Islet precursor cell (in vitro differentiated cells): ENCODE measurements around the gene IKZF3.
A peak's percentile ranks its signal among the peaks of the same experiment; 100 is the strongest.
"Not testable (repeated sequence)": the region's sequence is repeated elsewhere in the genome, so short reads cannot be mapped to it uniquely, and the experiment has no call there.

ENCODE experiments used
- DNase-seq: peaks from one replicate; pipeline ENCODE4 v3.0.0-alpha.2; 2018

The IKZF3 gene

DNA sequence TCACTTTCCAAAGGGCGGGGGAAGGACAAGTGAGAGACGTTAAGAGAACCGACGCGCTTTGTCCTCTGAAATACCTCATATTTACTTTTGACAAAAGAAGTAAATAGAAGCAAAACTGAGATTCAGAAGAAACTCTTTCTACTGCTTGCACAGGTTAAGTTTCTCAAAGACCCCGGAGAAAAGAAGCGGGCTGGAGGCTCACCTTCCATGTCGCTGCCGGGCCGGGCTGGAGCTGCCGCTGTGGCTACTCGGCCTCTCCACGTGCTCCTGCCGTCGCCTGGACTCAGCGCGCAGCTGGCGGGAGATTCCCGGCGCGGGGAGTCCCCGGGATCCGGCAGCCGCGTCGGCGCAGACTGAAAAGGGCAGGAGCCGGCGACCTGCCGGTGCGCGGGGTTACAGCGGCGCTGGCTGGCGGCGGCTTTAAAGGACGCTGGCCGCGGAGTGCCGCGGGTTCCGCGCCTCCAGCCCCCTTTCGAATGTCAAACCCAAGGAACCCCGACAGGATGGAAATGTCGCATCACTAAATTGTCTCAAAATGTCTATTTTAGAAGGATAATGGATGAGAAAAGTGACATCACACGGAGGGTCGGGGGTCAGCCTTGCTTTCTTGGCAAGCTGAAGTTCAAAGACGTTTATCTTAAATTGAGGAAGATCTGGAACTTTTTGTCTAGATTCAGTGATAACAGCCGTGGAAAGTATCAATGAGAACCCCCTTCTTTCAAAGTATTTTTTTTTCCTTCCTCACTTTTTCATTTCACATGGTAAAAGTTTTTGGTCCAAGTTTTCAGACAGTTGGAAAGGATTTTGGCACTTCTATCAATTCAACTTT, at the start of gene IKZF3:
Gene IKZF3, minus strand, starts transcription at position 395 of the 829 bp plus-strand sequence. Its CDS starts 186 bp downstream, at position 209.
- DNase-seq: peak; percentile 87

DNA sequence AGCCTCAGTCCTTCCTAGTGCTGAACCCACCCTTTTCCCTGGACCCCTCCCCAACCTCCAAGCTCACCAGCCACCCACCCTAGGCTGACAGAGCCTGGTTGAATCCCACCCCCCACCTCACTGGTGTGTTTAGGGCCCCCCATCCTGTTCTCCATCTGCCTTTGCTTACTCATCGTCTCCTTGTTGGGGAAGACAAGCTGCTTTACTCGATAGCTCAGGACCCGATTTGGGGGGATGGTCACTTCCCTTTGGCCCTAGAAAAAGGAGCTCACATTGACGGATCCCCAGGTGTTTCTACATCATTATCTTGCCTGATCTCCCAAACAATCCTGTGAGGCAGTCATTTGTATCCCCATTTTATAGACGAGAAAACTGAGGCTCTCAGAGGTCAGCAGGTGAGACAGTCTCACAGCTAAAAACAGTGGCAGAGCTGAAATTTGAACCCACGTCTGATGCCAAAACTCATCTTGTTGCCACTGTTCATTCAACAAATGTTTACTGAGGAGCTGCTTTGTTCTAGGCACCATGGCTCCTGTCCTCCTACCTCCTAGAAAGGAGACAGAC, 44.8 kb upstream of the IKZF3 start:
- DNase-seq: no peak

DNA sequence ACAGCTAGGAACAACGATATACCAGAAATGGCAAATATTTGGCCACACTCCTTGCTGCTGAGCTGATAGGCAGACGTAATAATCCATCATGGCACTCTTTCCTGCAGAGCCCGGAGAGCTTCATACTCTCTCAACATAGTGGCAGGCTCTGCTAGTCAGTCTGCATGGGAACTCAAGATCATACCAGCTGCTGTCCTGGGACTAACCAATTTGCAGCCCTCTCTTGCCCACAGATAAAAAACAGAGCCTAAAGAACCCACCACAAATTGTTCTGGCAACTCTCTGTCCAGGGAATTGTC, 40.8 kb upstream of the IKZF3 start:
- DNase-seq: no peak

DNA sequence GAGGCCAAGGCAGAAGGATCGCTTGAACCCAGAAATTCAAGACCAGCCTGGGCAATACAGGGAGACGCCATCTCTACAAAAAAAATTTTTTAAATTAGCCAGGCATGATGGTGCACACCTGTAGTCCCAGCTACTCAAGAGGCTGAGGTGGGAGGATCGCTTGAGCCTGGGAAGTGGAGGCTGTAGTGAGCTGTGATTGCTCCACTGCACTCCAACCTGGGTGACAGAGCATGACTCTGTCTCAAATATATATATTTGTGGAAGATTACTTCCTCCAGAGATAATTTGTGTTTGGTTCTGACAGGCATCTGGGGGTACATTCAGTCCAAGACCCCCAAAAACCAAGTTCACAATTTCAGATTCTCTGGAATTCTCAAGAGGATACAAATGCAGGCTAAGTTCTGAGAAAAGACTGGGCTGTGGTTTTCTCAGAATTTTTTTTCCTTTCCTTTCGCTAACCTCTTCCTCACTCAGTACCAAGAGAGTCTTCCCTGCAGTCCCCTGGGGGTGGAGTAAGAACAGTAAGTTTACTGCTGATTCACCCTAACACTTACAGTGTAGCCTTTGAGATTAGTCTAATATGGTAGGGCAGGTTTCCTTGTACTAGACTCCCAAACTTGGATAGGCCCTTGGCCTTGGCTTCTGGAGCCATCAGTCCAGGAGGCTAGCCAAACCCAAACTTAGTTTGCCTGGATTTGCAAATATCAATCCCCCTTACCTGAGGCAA, 39.2 kb upstream of the IKZF3 start:
- no peak for DNase-seq

DNA sequence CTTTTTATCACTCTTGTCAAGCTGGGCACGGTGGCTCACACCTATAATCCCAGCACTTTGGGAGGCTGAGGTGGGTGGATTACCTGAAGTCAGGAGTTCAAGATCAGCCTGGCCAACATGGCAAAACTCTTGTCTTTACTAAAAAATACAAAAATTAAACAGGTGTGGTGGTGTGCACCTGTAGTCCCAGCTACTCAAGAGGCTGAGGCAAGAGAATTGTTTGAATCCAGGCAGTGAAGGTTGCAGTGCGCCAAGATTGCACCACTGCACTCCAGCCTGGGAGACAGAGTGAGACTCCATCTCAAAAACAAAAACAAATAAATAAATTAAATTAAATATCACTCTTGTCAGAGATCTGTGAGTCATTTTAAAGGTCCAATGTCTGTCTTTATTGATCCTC, 37.9 kb upstream of the IKZF3 start:
- DNase-seq: not testable (repeated sequence)

DNA sequence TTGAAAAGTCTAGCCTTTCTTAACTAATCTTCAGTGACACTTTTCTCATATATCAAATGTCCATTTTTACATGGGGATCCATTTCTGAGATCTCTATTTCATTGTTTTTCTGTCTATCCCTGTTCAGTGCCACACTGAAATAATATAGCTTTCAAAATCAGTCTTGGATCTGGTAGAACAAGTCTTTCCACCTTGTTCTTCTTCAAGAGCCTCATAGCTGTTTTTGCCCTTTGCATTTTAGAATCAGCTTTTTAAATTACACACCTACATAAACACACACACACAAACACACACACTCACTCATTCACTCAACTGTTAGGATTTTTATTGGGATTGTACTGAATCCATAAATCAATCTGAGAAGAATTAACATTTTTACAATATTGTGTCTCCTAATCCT, 35.1 kb upstream of the IKZF3 start:
- DNase-seq: no peak

DNA sequence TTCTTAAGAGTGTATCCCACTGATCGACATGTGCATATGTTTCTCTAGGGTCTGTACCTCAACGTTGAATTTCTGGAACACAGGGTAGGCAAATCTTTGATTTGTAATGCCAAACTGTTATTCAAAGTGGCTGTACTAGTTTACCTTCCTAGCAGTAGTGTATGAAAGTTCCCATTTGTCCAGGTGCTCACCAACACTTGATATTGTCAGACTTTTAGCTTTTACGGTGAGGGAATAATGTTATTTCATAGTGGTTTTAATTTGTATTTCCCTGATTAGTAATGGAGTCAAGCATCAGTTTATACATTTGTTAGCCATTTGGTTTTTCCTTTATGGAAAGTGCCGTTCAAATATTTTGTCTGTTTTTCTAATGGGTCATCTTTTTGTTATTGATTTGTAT, 34.0 kb upstream of the IKZF3 start:
- no peak for DNase-seq

DNA sequence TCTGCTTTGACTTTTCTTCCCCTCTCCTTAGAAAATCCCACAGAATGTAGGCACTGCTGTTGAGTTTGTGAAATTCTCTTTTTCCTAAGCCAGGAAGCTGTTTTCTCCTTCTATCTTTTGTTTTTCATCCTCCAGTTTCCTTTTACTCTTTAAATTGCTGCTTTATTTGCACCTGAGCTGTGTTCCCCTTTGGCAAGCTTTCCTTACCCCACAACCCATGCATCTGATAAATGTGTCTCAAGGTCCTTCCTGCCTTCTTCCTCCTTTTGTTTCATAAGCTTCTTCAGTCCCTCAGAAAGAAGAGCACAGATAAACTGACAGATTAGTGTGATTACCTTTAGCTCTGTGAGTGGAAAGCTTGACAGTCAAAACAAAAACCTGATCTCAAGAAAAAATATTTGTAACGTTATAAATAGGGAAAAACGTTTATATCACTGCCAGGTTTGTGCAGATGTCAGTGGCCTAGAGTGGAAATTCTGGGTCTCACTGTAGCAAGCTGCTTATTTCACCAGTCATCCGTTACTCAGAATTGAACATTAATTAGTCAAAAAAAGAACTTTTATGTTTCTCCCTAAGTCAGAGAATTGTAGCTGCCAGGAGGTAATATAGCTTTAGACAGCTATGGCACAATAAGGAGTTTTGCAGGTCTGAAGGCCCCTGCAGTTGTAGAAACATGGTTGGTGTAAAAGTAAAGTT, 30.7 kb upstream of the IKZF3 start:
- DNase-seq: no peak

DNA sequence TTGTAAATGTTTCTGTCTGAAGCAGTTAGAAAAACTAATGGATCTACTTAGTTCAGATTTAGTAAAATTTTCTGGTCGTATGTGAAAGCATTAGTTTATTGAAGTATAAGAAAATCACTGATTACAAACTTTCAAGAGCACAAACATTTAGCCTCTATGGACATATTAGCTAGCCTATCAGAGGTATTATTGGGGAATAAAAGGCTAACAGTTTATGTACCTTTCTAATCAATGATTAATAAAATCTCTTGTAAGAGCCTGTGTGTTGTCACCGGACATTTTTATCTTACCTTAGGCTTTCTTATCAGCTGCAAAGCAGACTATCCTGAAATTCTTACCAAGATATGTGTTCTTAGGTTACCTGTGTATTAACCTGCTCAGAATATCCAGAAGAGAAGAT, 25.1 kb upstream of the IKZF3 start:
- DNase-seq: no peak

DNA sequence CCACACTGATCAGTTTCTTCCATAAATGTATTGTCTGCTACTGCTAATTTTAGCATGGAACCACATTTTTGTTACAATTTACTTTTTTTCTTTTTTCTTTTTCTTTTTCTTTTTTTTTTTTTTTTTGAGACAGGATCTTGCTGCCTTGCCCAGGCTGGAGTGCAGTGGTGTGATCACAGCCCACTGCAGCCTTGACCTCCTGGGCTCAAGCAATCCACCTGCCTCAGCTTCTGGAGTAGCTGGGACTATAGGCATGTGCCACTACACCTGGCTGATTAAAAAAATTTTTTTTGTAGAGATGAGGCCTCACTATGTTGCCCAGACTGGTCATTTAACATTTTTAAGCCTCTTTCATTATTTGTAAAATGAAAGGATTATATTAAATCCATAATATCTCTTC, 23.0 kb upstream of the IKZF3 start:
- no peak for DNase-seq

DNA sequence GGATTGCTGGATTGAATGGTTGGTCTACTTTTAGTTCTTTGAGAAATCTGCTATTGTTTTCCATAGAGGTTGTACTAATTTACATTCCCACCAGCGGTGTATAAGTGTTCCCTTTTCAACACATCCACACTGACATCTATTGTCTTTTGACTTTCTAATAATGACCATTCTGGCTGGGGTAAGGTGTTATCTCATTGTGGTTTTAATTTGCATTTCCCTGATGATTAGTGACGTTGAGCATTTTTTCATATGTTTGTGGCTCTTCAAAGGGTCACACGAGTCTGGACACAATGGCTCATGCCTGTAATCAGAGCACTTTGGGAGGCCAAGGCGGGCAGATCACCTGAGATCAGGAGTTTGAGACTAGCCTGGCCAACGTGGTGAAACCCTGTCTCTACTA, 22.0 kb upstream of the IKZF3 start:
- not testable (repeated sequence) for DNase-seq

DNA sequence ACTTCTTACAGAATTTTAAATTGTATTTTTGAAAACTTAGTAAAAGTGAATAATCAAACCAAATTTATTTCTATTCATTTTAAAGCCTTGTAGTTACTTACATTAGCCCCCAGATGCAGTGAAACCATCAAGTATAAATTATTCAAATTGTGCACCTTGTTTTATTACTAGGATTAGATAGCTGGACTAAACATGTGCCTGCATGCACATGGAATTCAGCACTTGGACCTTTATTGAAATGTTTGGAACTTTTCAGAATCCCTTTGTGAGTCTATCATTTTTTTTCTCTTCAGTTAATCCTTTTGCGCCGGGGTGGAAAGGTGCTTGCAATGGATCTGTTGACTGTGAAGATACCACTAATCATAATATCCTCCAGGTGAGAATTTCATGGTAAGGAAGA, 8.6 kb upstream of the IKZF3 start:
- no peak for DNase-seq

DNA sequence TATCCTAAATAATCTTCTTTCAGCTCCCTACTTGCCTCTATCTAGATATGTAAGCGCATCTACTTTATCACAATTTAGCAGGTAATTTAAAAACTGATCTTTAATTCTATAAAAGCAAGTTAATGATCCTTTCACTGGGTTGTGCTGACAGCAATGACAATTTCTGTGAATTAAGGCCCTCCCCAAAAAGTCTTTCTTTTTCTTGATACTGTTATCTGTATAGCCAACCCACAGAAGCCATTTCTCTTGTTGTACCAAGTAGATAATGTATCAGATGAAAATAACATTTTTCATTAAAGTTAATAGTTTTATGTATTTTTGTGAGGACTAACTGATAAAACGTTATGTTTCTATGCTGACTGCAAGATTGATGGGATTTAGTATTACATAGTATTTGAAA, 7.7 kb upstream of the IKZF3 start:
- DNase-seq: no peak

DNA sequence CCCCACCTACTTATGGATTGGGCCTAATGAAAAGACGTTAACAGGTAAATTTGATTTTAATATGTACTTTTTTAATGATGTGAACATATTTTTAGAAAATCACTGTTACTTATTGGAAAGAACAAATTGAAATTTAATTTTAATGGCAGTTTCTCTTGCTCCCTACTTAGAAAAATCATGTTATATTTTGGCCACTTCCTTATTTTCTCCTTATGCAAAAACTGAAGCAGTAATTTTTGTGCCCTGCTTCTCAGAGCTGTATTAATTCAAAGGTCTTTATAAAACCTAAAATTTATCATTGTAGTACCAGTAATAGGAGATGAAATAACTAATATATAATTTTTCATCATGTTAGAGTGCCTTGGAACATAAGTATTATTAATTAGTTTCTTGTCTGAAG, 6.7 kb upstream of the IKZF3 start:
- no peak for DNase-seq

DNA sequence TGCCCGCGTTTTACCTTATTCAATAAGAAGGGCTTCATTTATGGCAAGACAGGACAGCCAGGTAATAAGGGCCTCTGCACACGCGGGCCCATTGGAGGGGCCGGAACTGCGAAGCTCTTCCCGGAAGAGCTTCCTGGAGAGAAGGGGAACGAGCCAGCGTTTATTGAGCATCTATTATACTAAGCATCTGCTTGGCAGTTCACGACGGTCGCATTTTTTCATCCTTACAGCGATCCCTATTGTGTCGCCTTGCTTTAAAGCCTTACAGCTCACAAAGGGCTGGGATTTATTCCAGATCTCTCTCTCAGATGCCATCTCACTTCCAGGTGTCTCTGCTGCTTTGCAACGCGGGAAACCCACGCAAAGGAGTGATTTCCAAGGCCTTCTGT, 4.4 kb upstream of the IKZF3 start:
- no peak for DNase-seq

DNA sequence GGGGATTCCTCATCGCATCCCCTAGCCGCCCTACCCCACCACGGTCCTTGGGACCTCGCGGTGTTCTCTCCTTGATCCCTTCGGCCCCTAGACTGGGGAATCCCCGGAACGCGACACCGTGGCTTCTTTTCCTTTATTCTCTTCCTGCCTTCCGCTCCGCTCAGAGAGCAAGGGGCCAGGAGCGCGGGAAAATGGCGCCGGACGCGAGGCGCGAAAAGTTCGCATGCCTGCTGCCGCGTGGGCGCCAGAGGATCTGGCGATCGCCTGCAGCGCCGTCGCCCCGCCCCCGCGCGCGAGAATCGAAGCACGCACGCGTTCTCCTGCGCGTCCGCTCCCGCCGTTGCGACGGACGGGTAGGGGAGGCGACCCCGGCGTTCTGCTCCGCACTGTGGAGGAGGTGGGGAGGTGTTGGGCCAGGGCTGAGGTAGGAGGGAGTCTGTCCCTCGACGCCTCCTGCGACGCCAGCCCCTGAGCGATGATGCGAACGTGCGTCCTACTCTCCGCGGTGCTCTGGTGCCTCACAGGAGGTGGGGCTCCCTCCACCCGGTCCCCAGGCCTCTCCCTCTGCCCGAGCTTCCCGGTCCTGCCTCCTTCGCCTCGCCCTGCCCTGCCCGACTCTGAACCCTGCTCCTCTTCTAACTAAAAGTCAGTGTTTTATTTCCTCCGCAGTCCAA, 3.9 kb upstream of the IKZF3 start, which contains the start of gene ZPBP2:
Gene ZPBP2, plus strand, starts transcription at position 323 of the 674 bp plus-strand sequence. Its CDS starts 153 bp downstream, at position 476.
- DNase-seq: no peak

DNA sequence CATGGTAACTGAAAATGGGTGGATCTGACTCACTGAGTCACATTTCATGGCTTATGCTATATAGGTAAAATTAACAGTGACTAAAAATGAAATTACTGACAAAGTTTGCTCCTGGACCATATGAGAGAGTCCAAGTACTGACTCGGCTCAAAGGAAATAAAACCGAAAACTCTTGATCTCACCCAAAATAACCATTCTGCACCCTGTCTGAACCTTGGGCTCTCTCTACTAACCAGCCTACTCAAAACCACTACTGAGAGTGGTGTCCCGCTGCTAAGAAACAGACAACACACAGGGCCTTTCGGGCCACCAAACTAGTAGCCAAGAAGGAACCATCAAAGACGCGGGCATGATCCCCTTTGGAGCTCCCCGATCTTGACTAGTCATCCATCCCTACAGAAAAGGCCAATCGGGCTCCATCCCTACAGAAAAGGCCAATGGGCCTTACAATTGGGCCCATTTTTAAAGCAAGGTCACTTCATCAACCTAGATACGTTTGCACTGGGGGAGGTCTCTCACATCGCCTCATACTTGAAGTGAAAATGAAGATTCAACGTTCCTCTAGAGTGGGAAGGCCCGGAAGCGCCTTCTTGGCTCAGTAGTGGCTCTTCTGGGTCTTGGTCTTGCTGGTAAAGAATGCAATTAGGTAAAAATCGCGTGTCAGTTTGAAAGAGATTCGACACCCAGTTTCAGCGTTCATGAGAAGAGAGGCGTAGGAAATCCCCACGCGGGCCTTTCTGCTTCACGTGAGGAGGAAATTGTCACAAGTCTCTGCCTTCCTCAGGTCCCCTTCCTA, 3.2 kb upstream of the IKZF3 start:
- no peak for DNase-seq

DNA sequence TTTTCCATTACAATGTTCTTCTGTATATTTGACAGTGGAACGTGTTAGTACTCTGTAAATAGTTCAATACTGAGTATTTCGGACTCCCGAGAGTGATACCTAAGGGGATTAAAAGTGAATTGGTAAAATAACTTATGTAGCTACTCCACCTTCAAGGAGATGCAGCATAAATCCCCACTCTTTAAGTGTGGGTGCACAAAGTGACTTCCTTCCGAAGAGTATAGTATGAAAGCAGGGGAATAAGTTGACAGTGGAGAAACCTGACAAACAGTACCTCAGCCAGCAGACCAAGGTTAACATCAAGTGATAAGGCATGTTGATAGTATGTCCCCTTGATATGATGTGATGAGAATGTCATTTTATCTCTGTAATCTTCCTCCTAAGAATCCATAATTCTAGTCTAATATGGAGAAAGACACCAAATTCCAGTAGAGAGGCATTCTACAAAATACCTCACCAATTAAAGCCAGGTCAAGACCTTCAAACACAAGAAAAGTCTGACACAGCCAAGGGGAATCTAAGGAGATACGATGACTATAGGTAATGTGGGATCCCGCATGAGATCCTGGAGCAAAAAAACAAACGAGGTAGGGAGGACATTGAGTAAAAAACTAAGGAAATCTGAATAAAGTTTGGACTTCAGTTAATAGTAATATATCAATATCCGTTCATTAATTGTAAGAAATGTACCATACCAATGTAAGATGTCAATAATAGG, 2.1 kb upstream of the IKZF3 start:
- no peak for DNase-seq

DNA sequence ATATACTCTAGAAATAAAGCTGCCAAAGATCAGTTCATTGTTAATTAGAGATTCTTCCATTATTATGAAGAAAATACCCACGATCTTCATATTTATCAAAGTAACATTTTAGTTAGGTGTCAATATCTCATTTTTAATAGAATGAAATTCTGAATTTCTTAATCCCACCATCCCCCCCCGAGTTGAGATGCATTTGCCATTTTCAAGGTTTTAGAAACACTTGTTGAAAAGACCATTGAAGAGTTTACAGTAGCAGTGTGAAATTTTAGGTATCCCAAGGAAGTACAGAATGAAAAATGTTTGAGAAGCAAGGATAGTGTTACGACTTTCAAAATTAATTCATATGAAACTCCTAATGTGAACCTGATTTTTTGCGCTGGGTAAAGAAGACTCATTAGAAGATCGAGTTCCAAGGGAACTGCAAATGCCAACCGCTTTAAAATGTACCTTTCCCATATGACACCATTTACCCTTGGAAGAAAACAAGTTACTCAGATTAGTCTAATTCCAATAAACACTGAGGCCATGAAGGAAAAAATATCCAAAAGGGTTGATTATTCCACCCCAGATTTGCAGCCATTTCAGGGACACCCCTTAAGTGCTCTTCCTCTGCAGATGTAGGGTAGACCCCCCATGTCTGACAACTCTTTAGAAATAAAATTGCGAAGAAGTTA, 731 bp downstream of the IKZF3 start:
- no peak for DNase-seq

DNA sequence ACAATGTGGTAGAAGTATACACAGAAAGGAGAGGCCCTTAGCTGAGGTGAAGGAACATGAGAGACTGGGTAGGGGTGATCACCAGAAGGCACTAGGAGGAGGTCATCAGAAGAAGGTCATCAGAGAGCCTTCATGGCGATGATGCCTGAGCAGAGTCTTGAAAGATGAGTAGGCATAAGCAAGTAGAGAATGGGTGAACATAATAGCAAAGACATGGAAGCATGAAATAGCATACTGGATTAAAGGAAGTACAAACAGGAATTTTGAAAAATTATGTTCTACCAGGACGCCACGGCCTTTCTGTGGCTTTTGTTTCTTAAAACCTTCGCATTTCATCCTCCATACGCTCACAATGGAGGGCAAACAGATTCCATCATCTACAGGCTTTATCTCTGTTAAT, 2.9 kb downstream of the IKZF3 start:
- DNase-seq: no peak
